Erythroblast (primary cell): ENCODE results near the gene PDGFA.

Source experiments
- DNase-seq, 2 experiments: peaks; one replicate each; lab custom pipeline; 2025; lab: John Stamatoyannopoulos, UW
- GATA1 ChIP-seq: IDR thresholded peaks from 2 replicates; pipeline ENCODE4 v1.6.1; 2011; ENCODE audit warnings: low read depth, mild to moderate bottlenecking, control low read depth, low read length, moderate library complexity
- POLR2A ChIP-seq: IDR thresholded peaks from 2 replicates; pipeline ENCODE4 v1.6.1; 2011; ENCODE audit warnings: mild to moderate bottlenecking, low read length

Gene PDGFA

GRCh38 chr7:534075-534474, 14.4 kb upstream of the PDGFA start:
- no peak for DNase-seq
- TF ChIP-seq POLR2A, result no peak
- no peak for TF ChIP-seq GATA1

GRCh38 chr7:533266-533665, 13.6 kb upstream of the PDGFA start:
- TF ChIP-seq GATA1, result no peak
- no peak for TF ChIP-seq POLR2A
- no peak for DNase-seq

GRCh38 chr7:532379-533143, 12.9 kb upstream of the PDGFA start:
- no peak for DNase-seq
- TF ChIP-seq GATA1 (no peak), POLR2A (no peak)

DNA sequence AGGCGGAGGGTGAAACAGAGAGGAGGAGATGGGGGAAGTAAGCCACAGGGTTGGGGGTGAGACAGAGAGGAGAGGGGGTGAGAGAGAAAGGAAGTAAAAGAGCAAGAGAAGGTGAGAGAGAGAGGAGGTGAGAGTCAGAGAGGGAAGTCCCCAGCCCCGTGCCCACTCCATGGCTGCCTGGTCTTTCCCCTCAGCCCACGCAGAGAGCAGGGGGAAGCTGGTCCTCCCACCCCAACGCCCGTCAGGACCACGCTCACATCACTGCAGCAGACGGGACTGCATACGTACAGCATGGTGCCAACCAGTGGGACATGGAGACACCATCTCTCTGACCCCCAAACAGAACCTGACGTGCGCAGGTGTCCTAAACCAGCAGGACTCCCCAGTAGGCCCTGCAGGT, 12.1 kb upstream of the PDGFA start:
- no peak for DNase-seq
- TF ChIP-seq POLR2A (no peak), GATA1 (no peak)

DNA sequence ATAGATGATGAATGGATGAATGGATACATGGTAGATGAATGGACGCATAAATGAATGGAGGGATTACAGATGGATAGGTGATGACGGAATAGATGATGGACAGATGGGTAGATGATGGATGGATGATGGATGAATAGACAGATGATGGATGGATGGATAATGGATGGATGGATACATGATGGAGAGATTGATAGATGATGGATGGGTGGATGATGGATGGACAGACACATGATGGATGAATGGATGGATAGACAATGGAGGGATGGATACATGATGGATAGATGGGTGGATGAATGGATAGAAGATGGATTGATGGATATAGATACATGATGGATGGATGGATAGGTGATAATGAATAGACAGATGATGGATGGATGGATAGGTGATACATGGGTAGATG, 8.8 kb upstream of the PDGFA start:
- no peak for TF ChIP-seq GATA1
- no peak for TF ChIP-seq POLR2A
- DNase-seq, result no peak

DNA sequence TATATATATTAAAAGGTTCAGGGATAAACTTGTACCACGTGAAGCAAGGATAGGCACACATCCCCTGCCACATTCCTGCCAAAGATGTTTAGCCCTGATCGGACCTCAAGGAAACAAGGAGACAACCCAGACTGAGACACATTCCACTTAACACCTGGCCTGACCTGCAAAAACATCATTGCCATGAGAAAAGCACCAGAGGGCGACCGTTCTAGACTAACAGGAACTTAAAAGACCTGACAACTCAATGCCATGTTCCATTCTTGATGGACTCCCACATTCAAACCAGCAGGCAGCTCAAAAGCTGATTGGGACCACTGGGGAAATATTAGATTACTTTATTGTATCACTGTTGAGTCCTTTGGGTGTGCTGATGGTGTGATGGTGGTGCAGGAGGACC, 8.1 kb upstream of the PDGFA start:
- DNase-seq, result no peak
- TF ChIP-seq GATA1 (no peak), POLR2A (no peak)

- TF ChIP-seq POLR2A (no peak), GATA1 (no peak)
- DNase-seq, result no peak
Measured at GRCh38 chr7:526460-527034, 6.9 kb upstream of the PDGFA start.

DNA sequence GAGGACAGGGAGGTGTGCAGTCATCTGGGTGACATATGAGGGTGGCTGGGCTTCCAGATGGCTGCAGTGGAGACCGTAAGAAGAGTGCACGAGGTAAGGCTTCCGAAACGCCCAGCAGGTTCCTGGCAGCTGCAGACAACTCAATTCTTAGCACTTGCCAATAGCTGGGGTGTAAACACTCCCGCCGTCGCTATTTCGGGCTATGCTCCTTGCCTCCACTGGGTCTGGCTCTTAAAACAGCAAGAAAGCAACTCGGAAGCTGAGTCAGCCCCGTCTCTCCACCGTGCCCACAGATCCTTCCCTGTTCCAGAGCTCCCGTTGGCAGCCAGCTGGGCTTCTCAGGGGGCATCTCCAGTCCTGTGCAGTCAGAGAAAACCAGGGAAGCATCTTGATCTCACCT, 6.1 kb upstream of the PDGFA start:
- TF ChIP-seq POLR2A, result no peak
- no peak for TF ChIP-seq GATA1
- no peak for DNase-seq

- TF ChIP-seq GATA1, result no peak
- no peak for TF ChIP-seq POLR2A
- DNase-seq, result no peak
Measured at GRCh38 chr7:524800-525199, 5.2 kb upstream of the PDGFA start.

DNA sequence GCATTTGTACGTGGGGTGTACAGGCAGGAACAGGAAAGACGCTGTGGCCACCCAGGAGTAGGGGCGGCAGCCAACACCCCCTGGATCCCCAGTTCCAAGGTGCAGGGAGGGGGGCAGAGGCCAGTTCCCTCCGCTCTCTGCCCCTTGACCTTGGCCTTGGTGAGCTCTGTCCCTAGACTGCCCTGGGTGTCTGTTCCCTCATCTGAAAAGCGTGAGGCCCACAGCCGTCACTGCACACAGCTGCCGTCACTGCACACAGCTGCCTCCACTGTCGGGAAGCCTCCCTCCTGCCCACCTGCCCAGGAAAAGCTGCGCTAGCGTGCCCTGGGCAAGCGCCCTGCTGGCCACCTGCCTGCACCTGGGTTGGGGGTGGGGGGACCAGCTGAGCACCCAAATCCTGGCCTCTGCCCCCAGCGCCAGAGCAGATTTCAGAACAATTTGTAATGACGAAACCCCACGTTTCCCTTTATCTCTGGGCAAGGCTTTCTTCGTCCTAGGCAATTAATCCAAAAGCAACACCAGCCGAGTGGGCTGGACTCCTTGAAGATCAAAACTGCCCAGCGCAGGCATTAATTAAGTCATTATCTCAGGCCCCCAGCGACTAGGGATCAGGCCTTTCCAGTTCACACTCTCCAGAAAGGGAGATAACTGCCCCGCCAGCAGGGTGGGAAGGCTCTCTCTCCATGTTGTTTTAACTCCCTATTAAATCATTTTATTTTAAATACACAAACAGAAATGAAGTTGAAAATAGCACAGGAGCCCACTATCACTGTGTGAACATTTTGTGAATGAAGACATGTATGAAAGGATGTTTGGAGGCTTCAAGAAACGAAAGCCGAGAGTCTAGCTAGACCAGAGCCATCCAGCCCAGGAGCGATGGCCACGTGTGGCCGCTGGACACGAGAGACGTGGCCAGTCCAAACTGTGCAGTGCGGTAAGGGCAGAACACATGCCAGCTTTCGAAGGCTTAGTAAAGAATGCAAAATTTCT, 4.0 kb upstream of the PDGFA start:
- TF ChIP-seq POLR2A (no peak), GATA1 (no peak)
- peak; percentile 15 to 49 for DNase-seq

DNA sequence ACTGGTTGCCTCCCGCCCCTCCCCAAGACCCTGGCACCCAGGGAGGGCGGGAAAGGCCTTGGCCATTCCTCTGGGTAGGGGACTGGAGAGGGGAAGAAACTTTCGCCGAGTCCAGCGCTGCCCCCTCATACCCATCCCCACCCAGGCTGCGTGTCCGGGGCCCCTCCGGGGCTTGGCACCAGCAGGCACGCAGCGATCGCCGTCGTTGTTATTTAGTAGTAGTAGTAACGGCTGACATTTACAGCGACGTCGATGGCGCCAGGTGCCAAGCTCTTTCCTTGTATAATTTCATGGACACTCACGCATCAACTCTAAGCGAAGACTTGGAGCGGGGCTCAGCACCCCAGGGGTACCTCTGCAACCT, 3.3 kb upstream of the PDGFA start:
- DNase-seq, result no peak

GRCh38 chr7:522071-522950, 2.7 kb upstream of the PDGFA start:
- peak; percentile 54 to 63 for DNase-seq
- TF ChIP-seq GATA1 (no peak), POLR2A (no peak)

More for the DNA sequence above, 3.3 kb upstream of the PDGFA start:
- TF ChIP-seq GATA1, result no peak
- no peak for TF ChIP-seq POLR2A

DNA sequence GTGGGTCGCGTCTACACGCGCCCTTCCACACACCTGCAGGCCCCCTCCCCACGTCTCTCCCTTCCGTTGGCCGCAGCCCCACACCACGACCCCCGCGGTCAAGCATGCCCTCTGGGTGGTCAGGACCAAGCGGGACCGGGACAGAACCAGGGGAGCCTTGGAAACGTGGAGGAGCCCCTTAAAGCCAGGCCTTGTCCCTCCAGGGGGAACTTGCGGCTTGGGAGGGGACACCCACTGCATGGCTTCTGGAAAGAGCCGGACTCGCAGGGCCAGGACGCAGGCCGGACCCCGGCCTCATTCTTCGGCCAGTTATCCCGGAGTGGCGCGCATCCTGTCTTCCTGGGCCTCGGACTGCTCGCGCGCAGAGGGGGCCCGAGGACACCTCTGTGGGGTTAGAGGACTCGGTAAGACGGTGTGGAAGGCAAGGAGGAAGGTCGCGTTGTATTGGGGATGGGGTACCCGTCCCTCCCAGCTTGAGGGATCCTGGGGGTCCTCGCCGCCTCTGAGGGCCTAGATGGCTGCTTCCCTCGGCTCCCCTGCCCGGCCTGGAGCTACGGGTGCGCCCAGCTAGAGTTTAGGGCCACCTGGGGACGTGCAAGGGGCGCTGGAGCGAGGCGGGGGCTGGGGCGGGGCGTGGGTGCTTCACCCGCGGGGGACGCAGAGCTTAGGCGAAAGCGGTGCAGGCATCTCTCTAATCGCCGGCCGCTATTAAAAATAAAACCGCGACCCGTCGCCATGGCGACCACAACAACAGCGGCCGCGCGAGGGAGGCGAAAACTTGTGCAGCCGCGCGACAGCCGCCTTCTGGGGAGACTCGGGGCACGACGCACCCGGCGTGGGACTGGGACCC, 1.8 kb upstream of the PDGFA start:
- no peak for TF ChIP-seq POLR2A
- TF ChIP-seq GATA1, result no peak
- DNase-seq, result peak; percentile 31 to 41
